Smooth muscle cell (in vitro differentiated cells): Measurements from ENCODE around the gene DAB1. TPM values are rescaled to one million over a fixed set of nuclear protein-coding genes. Genes with fewer than 3 reads are reported as not detected.

Experiments
- DNase-seq: peaks from one replicate; lab custom pipeline; 2025; ENCODE audit not compliant: unreplicated experiment; lab: John Stamatoyannopoulos, UW
- H2AFZ ChIP-seq: fragments of 200-600 bp; sonication (generic); 2 replicates; pipeline ENCODE4 v1.6.0; 2016; ENCODE audit warnings: antibody characterized with exemption, low read depth, mild to moderate bottlenecking
- H3F3A ChIP-seq: fragments of 200-600 bp; sonication (generic); 2 replicates; pipeline ENCODE4 v1.6.0; 2017; ENCODE audit warnings: antibody characterized with exemption, low read depth
- H3K27ac ChIP-seq: fragments of 200-600 bp; sonication (generic); 2 replicates; pipeline ENCODE4 v1.5.1; 2016; ENCODE audit warnings: low read depth, mild to moderate bottlenecking
- H3K27me3 ChIP-seq: fragments of 200-600 bp; sonication (generic); 2 replicates; pipeline ENCODE4 v1.6.1; 2016; ENCODE audit warnings: low read depth, mild to moderate bottlenecking
- H3K36me3 ChIP-seq: fragments of 200-600 bp; sonication (generic); 2 replicates; pipeline ENCODE4 v1.5.1; 2016; ENCODE audit warnings: low read depth
- H3K4me1 ChIP-seq: fragments of 200-600 bp; sonication (generic); 2 replicates; pipeline ENCODE4 v1.5.1; 2016; ENCODE audit warnings: low read depth
- H3K4me2 ChIP-seq: fragments of 200-600 bp; sonication (generic); 2 replicates; pipeline ENCODE4 v1.6.0; 2016; ENCODE audit warnings: mild to moderate bottlenecking
- H3K4me3 ChIP-seq: fragments of 200-600 bp; sonication (generic); 2 replicates; pipeline ENCODE4 v1.5.1; 2016; ENCODE audit warnings: mild to moderate bottlenecking
- H3K79me2 ChIP-seq: fragments of 200-600 bp; sonication (generic); 2 replicates; pipeline ENCODE4 v1.6.0; 2016; ENCODE audit warnings: low read depth, mild to moderate bottlenecking
- H3K9ac ChIP-seq: fragments of 200-600 bp; sonication (generic); 2 replicates; pipeline ENCODE4 v1.6.0; 2016; ENCODE audit warnings: low read depth
- H3K9me3 ChIP-seq: fragments of 200-600 bp; sonication (generic); replicated peaks from 2 replicates; pipeline ENCODE4 v1.5.1; 2016; ENCODE audit warnings: low read depth
- H4K20me1 ChIP-seq: fragments of 200-600 bp; sonication (generic); 2 replicates; pipeline ENCODE4 v1.6.0; 2016; ENCODE audit warnings: low read depth
- CTCF ChIP-seq: fragments of 200-600 bp; sonication (generic); IDR thresholded peaks from 2 replicates; pipeline ENCODE4 v1.5.1; 2017; ENCODE audit warnings: borderline replicate concordance, mild to moderate bottlenecking, antibody characterized with exemption; ENCODE audit not compliant: insufficient read depth, poor library complexity, severe bottlenecking
- WGBS: methylation state at CpG from one replicate; pipeline ENCODE4 v1.1.7; 2016; ENCODE audit warnings: low lambda C conversion rate; 5-methylcytosine and 5-hydroxymethylcytosine counted together
- polyA plus RNA-seq: library from polyadenylated mRNA; unstranded; fragments of >200 nt; fragmentation: Nextera tagmentation; extraction: Ambion mirVana; gene quantifications from 2 replicates; pipeline ENCODE4 v1.2.1, GENCODE V29; 2016
- total RNA-seq: library from RNA; depleted of rRNA; stranded (reverse); fragments of >200 nt; gene quantifications from 2 replicates; pipeline ENCODE4 v1.2.3, GENCODE V29; 2014

Gene DAB1
- total and polyA plus RNA-seq, 2 experiments from 2014 or later = 0.22 to 0.30 TPM

DNA sequence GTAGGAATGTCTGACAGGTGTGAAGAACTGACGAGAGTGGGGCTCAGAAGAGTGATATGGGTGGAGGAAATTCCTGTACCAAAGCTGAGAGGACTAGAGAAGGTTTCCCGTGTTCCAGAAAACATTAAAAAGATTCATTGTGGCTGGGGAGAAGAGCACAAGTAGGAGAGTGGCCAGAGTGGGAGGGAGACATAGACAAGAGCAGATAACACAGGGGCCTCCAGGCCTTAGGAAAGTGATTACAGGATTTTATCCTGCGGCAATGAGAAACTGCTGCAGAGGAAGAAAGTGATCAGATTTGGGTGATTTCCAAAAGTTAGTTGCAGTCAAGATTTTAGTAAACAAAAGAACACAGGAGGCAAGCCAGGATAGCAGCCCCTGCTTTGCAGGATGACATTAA lies 465.9 kb downstream of the DAB1 start:
- H3K4me2 ChIP-seq = peak overlapping the region; percentile 77

GRCh38 chr1:56954664-56955063 lies 469.2 kb downstream of the DAB1 start:
- no peak for TF ChIP-seq CTCF
- Histone ChIP-seq H3K36me3 (no peaks in the 10 kb centered on the region), H3K27me3 (no peaks in the 10 kb centered on the region), H3K27ac (no peak overlapping the region), H3K4me1 (peaks cover 15% of the 10 kb centered on the region), H2AFZ (no peak overlapping the region), H4K20me1 (no peaks in the 10 kb centered on the region), H3K9me3 (no peaks in the 10 kb centered on the region), H3K4me2 (no peak overlapping the region), H3K4me3 (no peak overlapping the region), H3K9ac (no peak overlapping the region), H3F3A (no peaks in the 10 kb centered on the region), H3K79me2 (no peaks in the 10 kb centered on the region)
- 97% methylated on average over 1 of the region's 1 CpG for WGBS
- DNase-seq = no peak

More for the DNA sequence above, 465.9 kb downstream of the DAB1 start:
- Histone ChIP-seq H3K79me2 (no peaks in the 10 kb centered on the region), H3K36me3 (no peaks in the 10 kb centered on the region), H3K27me3 (no peaks in the 10 kb centered on the region), H2AFZ (no peak overlapping the region), H3K9ac (no peak overlapping the region), H3F3A (no peaks in the 10 kb centered on the region), H3K9me3 (no peaks in the 10 kb centered on the region), H3K4me3 (no peak overlapping the region), H3K4me1 (peaks cover 15% of the 10 kb centered on the region), H4K20me1 (no peaks in the 10 kb centered on the region), H3K27ac (peak overlapping the region; percentile 50)
- no peak for DNase-seq
- no peak for TF ChIP-seq CTCF
- 12% methylated on average over 3 of the region's 3 CpGs for WGBS

- no peaks in the 10 kb centered on the region for H3K79me2 ChIP-seq
- no peak overlapping the region for H3K9ac ChIP-seq
- H3K9me3 ChIP-seq = no peaks in the 10 kb centered on the region
- H3F3A ChIP-seq = no peaks in the 10 kb centered on the region
- no peak overlapping the region for H3K27ac ChIP-seq
- 52% methylated on average over 5 of the region's 5 CpGs for WGBS
- peaks cover 8% of the 10 kb centered on the region for H3K4me1 ChIP-seq
- no peak overlapping the region for H2AFZ ChIP-seq
- no peak for TF ChIP-seq CTCF
- H3K36me3 ChIP-seq = no peaks in the 10 kb centered on the region
- no peaks in the 10 kb centered on the region for H4K20me1 ChIP-seq
- no peaks in the 10 kb centered on the region for H3K27me3 ChIP-seq
- no peak overlapping the region for H3K4me3 ChIP-seq
- H3K4me2 ChIP-seq = no peak overlapping the region
- no peak for DNase-seq
Observed at GRCh38 chr1:56953386-56953785, 470.5 kb downstream of the DAB1 start.

- DNase-seq = no peak
- Histone ChIP-seq H3F3A (no peaks in the 10 kb centered on the region), H3K9ac (no peak overlapping the region), H3K79me2 (no peaks in the 10 kb centered on the region), H3K9me3 (no peaks in the 10 kb centered on the region), H3K27me3 (no peaks in the 10 kb centered on the region), H4K20me1 (no peaks in the 10 kb centered on the region), H3K4me2 (no peak overlapping the region), H3K4me1 (no peaks in the 10 kb centered on the region), H3K27ac (no peak overlapping the region), H3K36me3 (no peaks in the 10 kb centered on the region), H3K4me3 (no peak overlapping the region), H2AFZ (no peak overlapping the region)
- WGBS = 93% methylated on average over 8 of the region's 8 CpGs
- no peak for TF ChIP-seq CTCF
Observed at GRCh38 chr1:56952501-56952900, 471.4 kb downstream of the DAB1 start.
